Common myeloid progenitor, CD34-positive (primary cell): ENCODE data around the gene KCNMB2.

Experiments used
- CTCF ChIA-PET: fragments of 350-600 bp; sonication (Branson Sonifier 250); formaldehyde crosslinking; loops from one replicate; lab custom pipeline; 2021; ENCODE audit warnings: antibody characterized with exemption; lab: Charles Lee
- POLR2A ChIA-PET: fragments of 350-600 bp; sonication (Branson Sonifier 250); formaldehyde crosslinking; loops from one replicate; lab custom pipeline; 2021; ENCODE audit warnings: antibody characterized with exemption; lab: Charles Lee
- DNase-seq, 3 donors: peaks; one replicate each; pipeline versions ENCODE4 v3.0.0 to v3.0.0-alpha.2; 2013
- H3K27ac ChIP-seq, 2 experiments: 1 replicate in 1 of 2; 2 replicates in 1 of 2; pipeline ENCODE4 v1.7.0; 2013; ENCODE audit warnings: inconsistent platforms in 2 of 2, low read length in 2 of 2, mild to moderate bottlenecking in 2 of 2, low read depth in 1 of 2, moderate library complexity in 1 of 2; ENCODE audit not compliant: severe bottlenecking in 2 of 2, insufficient read depth in 1 of 2, poor library complexity in 1 of 2
- H3K27me3 ChIP-seq, 5 experiments: replicated peaks in 2 of 5; 1 replicate in 3 of 5; 2 replicates in 2 of 5; pipeline versions ENCODE4 v1.6.1 to v1.7.0; 2013; ENCODE audit warnings: low read length in 4 of 5, mild to moderate bottlenecking in 2 of 5, moderate library complexity in 2 of 5, inconsistent platforms in 1 of 5; ENCODE audit not compliant: insufficient read depth in 5 of 5, control insufficient read depth in 4 of 5
- H3K36me3 ChIP-seq, 4 experiments: 1 replicate in 2 of 4; 2 replicates in 2 of 4; pipeline versions ENCODE4 v1.6.1 to v1.7.0; 2013; ENCODE audit warnings: low read length in 3 of 4, control low read depth in 1 of 4, mild to moderate bottlenecking in 1 of 4; ENCODE audit not compliant: control insufficient read depth in 4 of 4, insufficient read depth in 4 of 4
- H3K4me1 ChIP-seq, 4 experiments: 1 replicate in 3 of 4; 2 replicates in 1 of 4; pipeline versions ENCODE4 v1.6.1 to v1.7.1; 2013; ENCODE audit warnings: low read length in 3 of 4, mild to moderate bottlenecking in 3 of 4, control low read depth in 1 of 4, inconsistent platforms in 1 of 4, moderate library complexity in 1 of 4; ENCODE audit not compliant: control insufficient read depth in 4 of 4, insufficient read depth in 4 of 4; ENCODE audit errors: control extremely low read depth in 1 of 4
- H3K4me3 ChIP-seq, 7 experiments: 1 replicate in 4 of 7; 2 replicates in 3 of 7; pipeline versions ENCODE4 v1.5.1 to v1.7.0; 2013; ENCODE audit warnings: mild to moderate bottlenecking in 7 of 7, low read length in 6 of 7, moderate library complexity in 6 of 7, inconsistent platforms in 2 of 7, low read depth in 2 of 7, control low read depth in 1 of 7; ENCODE audit not compliant: insufficient read depth in 4 of 7, control insufficient read depth in 1 of 7; ENCODE audit errors: extremely low read depth in 1 of 7
- H3K9me3 ChIP-seq, 5 experiments: 1 replicate in 4 of 5; 2 replicates in 1 of 5; pipeline versions ENCODE4 v1.6.1 to v1.7.1; 2013; ENCODE audit warnings: low read length in 4 of 5, mild to moderate bottlenecking in 2 of 5, inconsistent platforms in 1 of 5, low read depth in 1 of 5, moderate library complexity in 1 of 5; ENCODE audit not compliant: control insufficient read depth in 4 of 5, insufficient read depth in 2 of 5; ENCODE audit errors: control extremely low read depth in 1 of 5
- WGBS: methylation state at CpG from one replicate; pipeline ENCODE4 v1.1.5; 2013; ENCODE audit not compliant: insufficient coverage; 5-methylcytosine and 5-hydroxymethylcytosine counted together

KCNMB2 gene

DNA sequence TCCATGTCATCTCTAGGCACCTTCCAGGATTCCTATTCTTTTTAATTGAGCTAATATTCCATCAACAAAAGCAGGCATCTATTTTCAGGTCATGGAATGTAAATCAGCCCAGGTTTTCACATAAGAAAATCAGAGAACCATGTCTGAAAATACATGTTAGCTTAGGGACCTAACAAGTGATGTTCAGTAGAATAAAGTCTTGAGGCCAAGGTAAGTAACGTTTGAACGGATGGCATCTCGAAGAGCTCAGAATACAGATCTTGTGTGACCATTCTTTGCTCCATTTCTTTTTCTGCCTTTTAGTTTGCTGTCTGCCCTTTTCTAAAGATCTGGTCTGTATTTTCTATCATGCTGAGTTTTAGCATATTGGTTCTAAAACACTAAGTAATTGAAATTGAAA, 16.5 kb upstream of the KCNMB2 start:
- Histone ChIP-seq H3K27me3 (peaks cover 0 to 2% (median 0%) of the 10 kb centered on the region in 5 experiments), H3K9me3 (no peaks in the 10 kb centered on the region), H3K4me3 (no peak overlapping the region), H3K4me1 (no peaks in the 10 kb centered on the region), H3K27ac (no peak overlapping the region), H3K36me3 (no peaks in the 10 kb centered on the region)
- DNase-seq, result no peak
- ChIA-PET POLR2A (no interaction called here), CTCF (no interaction called here)
- WGBS, result 100% methylated on average over 3 of the region's 3 CpGs

DNA sequence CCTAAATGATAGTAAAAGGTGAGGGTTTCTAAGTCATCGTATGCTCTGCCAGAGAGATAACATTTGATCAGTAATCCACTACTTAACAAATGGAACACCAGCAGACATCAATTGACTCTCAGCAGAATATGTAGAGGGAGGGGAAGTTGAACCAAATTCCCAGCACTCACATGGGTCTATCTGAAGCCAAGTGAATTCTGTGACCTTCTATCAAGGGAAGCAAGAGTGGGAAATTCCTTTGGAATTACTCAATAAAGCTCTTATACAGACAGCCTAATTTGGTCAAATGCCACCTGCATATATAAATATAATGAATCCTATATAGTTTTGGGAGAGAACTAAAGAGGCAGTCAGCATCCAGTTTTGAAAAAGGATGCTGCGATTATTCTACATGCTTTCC, 15.8 kb upstream of the KCNMB2 start:
- no peak for DNase-seq
- ChIA-PET CTCF (no interaction called here), POLR2A (no interaction called here)
- Histone ChIP-seq H3K36me3 (no peaks in the 10 kb centered on the region), H3K27ac (no peak overlapping the region), H3K4me1 (no peaks in the 10 kb centered on the region), H3K4me3 (no peak overlapping the region), H3K27me3 (peaks cover 0 to 2% (median 0%) of the 10 kb centered on the region in 5 experiments), H3K9me3 (no peaks in the 10 kb centered on the region)
- WGBS, result no CpG with 5 or more reads among the region's 2 CpGs

DNA sequence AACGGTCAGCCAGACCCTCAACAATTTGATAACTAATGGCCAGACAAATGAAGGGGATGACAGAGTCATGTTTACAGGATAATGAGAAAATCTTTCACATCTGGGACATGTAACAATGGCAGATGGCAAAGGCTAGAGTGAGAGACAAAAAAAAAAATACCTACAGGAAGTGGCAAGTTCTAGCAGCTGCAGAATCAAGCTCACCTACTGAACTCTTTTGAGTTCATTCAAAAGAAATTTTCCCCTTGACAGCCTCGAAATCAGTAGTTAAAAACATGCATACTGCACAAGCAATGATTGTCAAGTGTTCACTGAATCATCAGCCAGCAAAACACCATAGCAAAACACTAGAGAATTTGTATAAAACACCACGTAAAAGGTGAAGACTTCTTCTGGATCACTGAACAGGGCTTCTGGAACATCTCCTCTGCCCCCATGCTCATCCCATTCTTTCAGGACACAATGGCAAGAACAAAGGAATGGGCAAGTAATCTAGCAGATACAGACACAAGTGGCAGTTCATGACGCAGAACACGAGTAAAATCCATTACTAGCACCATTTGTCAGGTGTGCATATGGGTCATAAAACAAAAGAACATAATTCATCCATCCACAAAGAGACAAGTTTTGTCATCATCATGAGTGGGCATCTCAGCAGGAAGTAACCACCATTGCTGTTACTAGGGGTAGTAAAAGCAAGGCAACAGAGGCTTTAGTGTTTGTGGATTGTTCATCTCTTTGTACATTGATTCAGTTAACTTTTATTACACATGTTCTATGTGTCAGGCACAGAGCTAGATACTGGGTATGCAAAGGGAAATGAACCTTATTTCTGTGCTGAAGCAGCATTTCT, 13.8 kb upstream of the KCNMB2 start:
- no peak for DNase-seq
- Histone ChIP-seq H3K27ac (no peak overlapping the region), H3K27me3 (peaks cover 0 to 2% (median 0%) of the 10 kb centered on the region in 5 experiments), H3K36me3 (no peaks in the 10 kb centered on the region), H3K4me3 (no peak overlapping the region), H3K9me3 (no peaks in the 10 kb centered on the region), H3K4me1 (no peaks in the 10 kb centered on the region)
- CTCF ChIA-PET, result no interaction called here
- POLR2A ChIA-PET, result no interaction called here
- 85% methylated on average over 3 of the region's 5 CpGs for WGBS

DNA sequence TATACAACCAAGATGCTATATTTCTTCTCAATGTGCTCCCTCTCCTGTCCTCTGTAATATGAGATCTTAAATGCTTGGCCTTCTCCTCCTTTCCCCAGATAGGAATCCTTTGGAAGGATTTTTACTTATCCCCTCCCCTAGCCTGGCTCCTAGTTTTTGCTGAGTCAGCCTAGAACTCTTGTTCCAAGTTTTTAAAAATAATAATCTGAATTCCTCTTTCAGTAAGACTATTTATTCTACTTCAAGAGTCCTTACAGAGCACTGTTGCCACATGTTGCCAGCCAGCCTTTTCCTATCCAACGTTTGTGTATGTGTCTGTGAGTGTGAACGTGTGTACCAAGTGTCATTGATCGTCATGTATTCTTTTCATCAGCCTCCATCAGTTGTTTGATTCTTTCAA, 11.0 kb upstream of the KCNMB2 start:
- Histone ChIP-seq H3K4me1 (no peaks in the 10 kb centered on the region), H3K4me3 (no peak overlapping the region), H3K9me3 (no peaks in the 10 kb centered on the region), H3K27me3 (peaks cover 0 to 2% (median 0%) of the 10 kb centered on the region in 5 experiments), H3K27ac (no peak overlapping the region), H3K36me3 (no peaks in the 10 kb centered on the region)
- no peak for DNase-seq
- ChIA-PET CTCF (no interaction called here), POLR2A (no interaction called here)
- no CpG with 5 or more reads among the region's 3 CpGs for WGBS

DNA sequence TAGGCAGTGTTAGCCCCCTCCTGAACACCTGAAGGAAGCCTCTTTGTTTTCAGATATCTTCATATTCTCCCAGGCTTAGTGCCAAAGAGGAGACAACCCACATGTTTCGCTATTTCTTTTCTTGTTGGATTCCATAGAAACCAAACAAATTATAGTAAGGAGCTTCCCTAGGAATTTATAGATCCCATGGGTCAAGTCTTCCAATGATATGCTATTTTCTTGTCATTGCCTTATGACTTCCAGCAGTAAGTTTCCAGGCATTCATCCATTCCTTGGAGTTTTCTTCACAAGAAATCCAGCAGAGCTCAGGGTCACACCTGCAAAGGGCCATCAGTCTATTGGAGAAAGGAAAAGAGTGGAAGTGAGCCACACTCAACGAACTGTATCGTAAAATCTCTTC, 9.9 kb upstream of the KCNMB2 start:
- Histone ChIP-seq H3K27ac (no peak overlapping the region), H3K4me1 (no peaks in the 10 kb centered on the region), H3K4me3 (no peak overlapping the region), H3K36me3 (no peaks in the 10 kb centered on the region), H3K27me3 (peaks cover 0 to 2% (median 0%) of the 10 kb centered on the region in 5 experiments), H3K9me3 (peaks cover 0 to 2% (median 0%) of the 10 kb centered on the region in 5 experiments)
- ChIA-PET POLR2A (no interaction called here), CTCF (no interaction called here)
- 100% methylated on average over 1 of the region's 3 CpGs for WGBS
- DNase-seq, result no peak

DNA sequence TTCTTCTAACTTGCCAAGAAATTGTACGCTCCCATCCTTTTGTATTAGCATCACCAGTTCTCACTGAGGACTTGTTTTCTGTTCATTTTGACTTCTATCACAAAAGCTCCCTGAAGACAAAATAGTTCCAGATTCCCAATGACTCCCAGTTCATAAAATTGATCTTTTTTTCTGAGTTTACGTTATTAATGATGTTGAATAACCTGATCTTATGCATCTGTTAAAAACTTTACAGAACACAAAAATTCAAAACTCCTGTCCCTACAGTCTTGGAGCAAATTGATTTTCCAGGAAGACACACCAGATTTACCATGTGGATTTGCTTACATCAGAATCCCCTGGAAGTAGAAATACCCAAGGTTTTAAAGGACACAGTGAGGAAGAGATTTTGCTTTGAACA, 8.3 kb upstream of the KCNMB2 start:
- no peak for DNase-seq
- no peaks in the 10 kb centered on the region for H3K36me3 ChIP-seq
- H3K27me3 ChIP-seq, result peaks cover 0 to 2% (median 0%) of the 10 kb centered on the region in 5 experiments
- no peak overlapping the region for H3K4me3 ChIP-seq
- no peaks in the 10 kb centered on the region for H3K4me1 ChIP-seq
- peaks cover 0 to 2% (median 0%) of the 10 kb centered on the region in 5 experiments for H3K9me3 ChIP-seq
- POLR2A ChIA-PET, result no interaction called here
- H3K27ac ChIP-seq, result no peak overlapping the region
- CTCF ChIA-PET, result no interaction called here
- 100% methylated on average over 1 of the region's 2 CpGs for WGBS

DNA sequence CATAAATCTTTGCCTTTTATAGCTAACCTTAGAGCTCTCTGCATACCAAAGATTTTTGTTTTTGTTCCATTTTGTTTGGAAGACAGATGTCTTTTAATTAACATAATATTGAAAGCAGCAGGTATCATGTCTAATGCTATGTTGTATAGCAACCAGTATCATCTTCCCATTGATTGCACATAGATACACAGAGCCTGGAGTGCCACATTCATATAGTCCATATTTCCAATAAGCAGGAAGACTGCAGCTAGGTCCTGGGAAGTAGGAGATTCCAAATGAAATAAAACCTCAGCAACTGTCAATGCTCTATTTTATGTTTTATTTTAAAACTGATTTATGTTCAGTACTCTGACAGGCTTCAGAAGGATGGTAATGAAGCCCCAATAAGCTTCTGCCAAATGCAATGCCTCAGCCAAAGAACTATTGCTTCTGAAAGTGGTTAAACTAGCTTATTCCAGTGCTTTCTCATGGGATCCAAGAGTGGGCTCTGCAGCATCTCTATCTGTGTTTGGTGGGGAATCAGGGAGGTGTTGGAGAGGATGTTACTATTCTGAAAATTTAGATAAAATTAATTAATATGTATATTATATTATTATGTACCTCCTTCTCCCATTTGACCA, 6.5 kb upstream of the KCNMB2 start:
- H3K9me3 ChIP-seq, result peaks cover 0 to 2% (median 0%) of the 10 kb centered on the region in 5 experiments
- DNase-seq, result no peak
- no peak overlapping the region for H3K27ac ChIP-seq
- H3K36me3 ChIP-seq, result no peaks in the 10 kb centered on the region
- ChIA-PET POLR2A (no interaction called here), CTCF (no interaction called here)
- no peaks in the 10 kb centered on the region for H3K4me1 ChIP-seq
- no peak overlapping the region for H3K4me3 ChIP-seq
- H3K27me3 ChIP-seq, result peaks cover 0 to 2% (median 0%) of the 10 kb centered on the region in 5 experiments
